Aorta (tissue), 5 donors: Measurements from ENCODE around the gene ZSCAN20. TPM values are rescaled to one million over a fixed set of nuclear protein-coding genes. Genes with fewer than 3 reads are reported as not detected.

Experiments
- ATAC-seq: fragments of 200-7000 bp; cut with Tn5 transposase; one replicate; pipeline ENCODE4 v1.9.1; 2022; ENCODE audit warnings: moderate library complexity; ENCODE audit not compliant: low FRiP score
- DNase-seq, 2 donors: peaks; one replicate each; pipeline ENCODE4 v3.0.0-alpha.2; 2020
- H3K27ac ChIP-seq, 2 donors: one replicate each; pipeline ENCODE4 v1.5.1; 2013; ENCODE audit warnings: low read length in 2 of 2, mild to moderate bottlenecking in 2 of 2, moderate library complexity in 2 of 2, control low read depth in 1 of 2, inconsistent platforms in 1 of 2, low read depth in 1 of 2
- H3K27me3 ChIP-seq, 2 donors: one replicate each; pipeline ENCODE4 v1.6.1; 2013; ENCODE audit warnings: control low read depth in 1 of 2, low read length in 1 of 2, mild to moderate bottlenecking in 1 of 2, moderate library complexity in 1 of 2; ENCODE audit not compliant: insufficient read depth in 2 of 2, control insufficient read depth in 1 of 2
- H3K36me3 ChIP-seq, 2 donors: one replicate each; pipeline ENCODE4 v1.6.1; 2013; ENCODE audit warnings: control low read depth in 1 of 2, low read length in 1 of 2, mild to moderate bottlenecking in 1 of 2; ENCODE audit not compliant: insufficient read depth in 2 of 2, control insufficient read depth in 1 of 2
- H3K4me1 ChIP-seq, 2 donors: one replicate each; pipeline ENCODE4 v1.6.1; 2013; ENCODE audit warnings: low read length in 2 of 2, control low read depth in 1 of 2, mild to moderate bottlenecking in 1 of 2, moderate library complexity in 1 of 2; ENCODE audit not compliant: insufficient read depth in 2 of 2, control insufficient read depth in 1 of 2
- H3K4me3 ChIP-seq, 2 donors: one replicate each; pipeline ENCODE4 v1.5.1; 2013; ENCODE audit warnings: low read length in 2 of 2, control low read depth in 1 of 2, mild to moderate bottlenecking in 1 of 2
- H3K9me3 ChIP-seq: one replicate; pipeline ENCODE4 v1.6.1; 2013; ENCODE audit warnings: mild to moderate bottlenecking, low read length; ENCODE audit not compliant: control insufficient read depth
- WGBS, 2 donors: extraction: QIAGEN DNeasy Blood & Tissue Kit; methylation state at CpG; one replicate each; pipeline ENCODE4 v1.1.7; 2013; 5-methylcytosine and 5-hydroxymethylcytosine counted together
- intact Hi-C, 2 donors: fragments of 100-400 bp; cut with DNase I; formaldehyde crosslinking; loops; one replicate each; pipeline versions ENCODE4 v1.14.2 to v1.15.0; 2022
- long read RNA-seq, 2 donors: library from polyadenylated mRNA; unstranded; transcript quantifications; one replicate each; pipeline ENCODE4 v2.0.0, GENCODE V29; 2020 to 2021
- polyA plus RNA-seq, 2 donors: library from polyadenylated mRNA; stranded (reverse); fragments of 200-250 nt; gene quantifications; one replicate each; pipeline ENCODE4 v1.2.3, GENCODE V29; 2013
- total RNA-seq, 2 donors: library from RNA; stranded (reverse); fragmentation: NEBNext Ultra II Directional; extraction: Animal tissue kit (Norgen Biotek cat#: 25700); gene quantifications; one replicate each; pipeline ENCODE4 v1.2.1, GENCODE V29; 2021
- donor health status: healthy with polysubstance abuse.
- donor health status: Bipolar disorder and iron deficiency.
- donor health status: DM: no; HTN: no; CAD: no.
- donor health status: DM: no; HTN: no; CAD: no.
- donor health status: DM: yes; HTN: yes; CAD: no.

Gene ZSCAN20
- 1 to 10 TPM; 5.9 to 8.0 TPM for total RNA-seq
- polyA plus RNA-seq = 1 to 10 TPM; 2.1 to 2.2 TPM
- long read RNA-seq, donor 1, partial matches to known transcripts = 1 of 5 reads
- long read RNA-seq, donor 1, other reads (novel, unspliced or antisense) = 4 of 5 reads
- long read RNA-seq, donor 2, full-length matches to known transcripts = 1 of 3 reads
- long read RNA-seq, donor 2, partial matches to known transcripts = 1 of 3 reads
- long read RNA-seq, donor 2, other reads (novel, unspliced or antisense) = 1 of 3 reads

DNA sequence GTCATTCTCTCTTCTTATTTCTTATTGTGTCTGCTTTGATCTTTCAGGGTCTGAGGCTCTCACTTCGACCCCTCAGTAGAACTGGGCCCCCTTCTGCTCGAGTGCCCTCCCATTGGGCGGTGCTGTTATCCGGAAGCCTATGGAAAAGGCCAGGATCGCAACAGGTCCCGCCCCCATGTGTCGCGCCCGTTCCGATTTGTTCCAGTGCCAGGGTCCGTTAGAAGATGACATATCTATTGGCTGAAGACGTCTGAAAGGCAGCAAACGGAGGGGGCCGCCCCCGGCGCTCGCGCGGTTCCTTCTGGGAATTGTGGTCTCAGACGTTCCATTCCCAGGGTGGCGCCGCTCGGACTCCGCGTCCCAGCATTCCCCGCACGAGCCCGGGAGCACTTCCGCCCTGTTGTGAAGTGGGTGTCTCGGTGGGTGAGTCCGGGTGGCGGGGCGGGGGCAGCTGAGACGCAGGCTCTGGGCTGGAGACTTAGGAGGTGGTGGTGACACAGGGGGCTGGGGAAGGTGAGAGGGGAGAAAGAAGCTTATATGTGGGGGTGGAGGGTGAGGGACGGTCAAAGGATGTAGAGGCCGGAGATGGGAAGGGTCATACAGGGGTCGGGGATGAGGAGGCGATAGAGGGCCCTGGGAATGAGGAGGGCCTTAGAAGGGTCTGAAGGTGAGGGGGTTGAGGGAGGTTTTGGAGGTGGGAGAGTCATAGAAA lies at the start of gene ZSCAN20:
Gene ZSCAN20 (plus strand): TSS at position 377 of the 712 bp plus-strand sequence. CDS start 6,644 bp downstream, outside the sequence.
- ATAC-seq (peak; percentile 94), DNase-seq (peak; percentile 98 to 99)
- H3K27me3 ChIP-seq = no peaks in the 10 kb centered on the region
- peaks cover 5 to 10% of the 10 kb centered on the region in 2 donors for H3K4me1 ChIP-seq
- intact Hi-C loops = loop anchor here in 1 of 2 donors (5.0 kb wide), 2 partner anchors 105 to 140 kb away; no protein-coding TSS in a partner anchor
- H3K27ac ChIP-seq = peak within 1 kb of the TSS; percentile 47 to 74
- 0% methylated on average over 38 of the region's 38 CpGs for WGBS, 2 donors
- peak within 1 kb of the TSS; percentile 5 to 55 for H3K4me3 ChIP-seq
- no peaks in the 10 kb centered on the region for H3K9me3 ChIP-seq
- H3K36me3 ChIP-seq = no peaks in the 10 kb centered on the region

DNA sequence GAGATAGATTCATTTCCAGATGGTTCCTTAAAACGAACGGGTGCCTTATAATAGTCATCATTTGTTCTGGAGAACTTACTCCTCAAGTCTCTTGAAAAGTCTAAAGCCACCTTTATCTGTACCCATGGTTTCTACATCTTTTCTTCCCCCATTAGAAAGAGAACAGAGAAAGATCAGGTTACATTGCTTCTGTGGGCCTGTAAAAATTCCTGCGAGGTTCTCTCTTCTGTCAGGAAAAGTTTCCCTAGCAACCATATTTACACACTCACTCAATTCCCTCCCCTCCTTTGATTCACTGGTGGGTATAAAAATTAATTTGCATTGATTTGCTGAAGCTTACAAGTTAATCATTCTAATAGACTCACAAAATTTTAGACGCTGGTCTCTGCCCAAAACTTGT lies 48.2 kb upstream of the ZSCAN20 start:
- DNase-seq (no peak), ATAC-seq (no peak)
- Histone ChIP-seq H3K27ac (no peak overlapping the region), H3K27me3 (no peaks in the 10 kb centered on the region), H3K4me1 (no peaks in the 10 kb centered on the region), H3K9me3 (no peaks in the 10 kb centered on the region), H3K36me3 (peaks cover 0 to 2% of the 10 kb centered on the region in 2 donors), H3K4me3 (no peak overlapping the region)
- intact Hi-C loops = no loop called here
- WGBS, 2 donors = 85 to 87% methylated on average over 4 of the region's 4 CpGs

DNA sequence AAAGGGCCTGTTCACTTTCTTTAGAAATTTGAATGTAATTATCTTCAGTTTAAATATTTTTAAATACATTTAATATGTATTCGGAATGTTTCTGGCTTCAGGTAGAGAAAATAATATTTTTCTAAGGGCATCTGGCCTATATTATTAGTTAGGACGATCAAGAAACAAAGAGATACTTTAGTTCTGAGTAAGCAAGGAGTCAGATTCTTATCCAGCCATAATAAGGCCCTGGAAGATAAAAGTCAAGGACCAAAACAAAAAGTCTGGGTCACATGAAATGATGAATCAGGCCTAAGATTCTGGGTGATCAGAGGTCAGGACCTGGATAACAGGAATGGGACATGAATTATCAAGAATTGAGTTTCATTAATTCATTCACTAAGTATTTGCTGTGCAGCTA lies 47.8 kb upstream of the ZSCAN20 start:
- intact Hi-C loops = no loop called here
- H3K9me3 ChIP-seq = no peaks in the 10 kb centered on the region

DNA sequence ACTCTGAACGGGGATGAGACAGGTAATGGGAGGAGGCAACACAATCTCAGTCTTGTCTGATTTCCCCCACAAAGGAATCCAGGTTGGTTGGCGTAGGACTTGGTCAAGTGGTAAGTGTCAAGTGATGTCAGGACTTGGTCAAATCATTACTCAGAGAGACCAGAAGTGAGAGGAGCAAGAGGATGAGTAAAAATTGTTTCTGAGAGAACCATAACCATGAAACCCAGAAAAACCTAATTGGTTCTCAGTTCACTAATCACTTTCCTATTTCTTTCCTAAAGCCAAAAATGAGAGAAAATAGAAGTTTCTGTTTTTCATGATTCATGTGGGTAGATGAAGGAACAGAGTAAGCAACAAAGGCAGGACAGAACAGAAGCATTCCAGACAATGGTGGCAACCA lies 46.5 kb upstream of the ZSCAN20 start:
- Histone ChIP-seq H3K27ac (no peak overlapping the region), H3K9me3 (no peaks in the 10 kb centered on the region), H3K4me1 (peaks cover 0 to 7% of the 10 kb centered on the region in 2 donors), H3K27me3 (no peaks in the 10 kb centered on the region), H3K4me3 (no peak overlapping the region), H3K36me3 (peaks cover 0 to 2% of the 10 kb centered on the region in 2 donors)
- DNase-seq (no peak), ATAC-seq (no peak)
- 94 to 100% methylated on average over 2 of the region's 2 CpGs for WGBS, 2 donors
- intact Hi-C loops = no loop called here

More for the DNA sequence above, 47.8 kb upstream of the ZSCAN20 start:
- DNase-seq (no peak), ATAC-seq (no peak)
- Histone ChIP-seq H3K4me3 (no peak overlapping the region), H3K4me1 (peaks cover 0 to 4% of the 10 kb centered on the region in 2 donors), H3K27ac (no peak overlapping the region), H3K36me3 (peaks cover 0 to 2% of the 10 kb centered on the region in 2 donors), H3K27me3 (no peaks in the 10 kb centered on the region)
- WGBS, 2 donors = 41 to 47% methylated on average over 2 of the region's 2 CpGs

DNA sequence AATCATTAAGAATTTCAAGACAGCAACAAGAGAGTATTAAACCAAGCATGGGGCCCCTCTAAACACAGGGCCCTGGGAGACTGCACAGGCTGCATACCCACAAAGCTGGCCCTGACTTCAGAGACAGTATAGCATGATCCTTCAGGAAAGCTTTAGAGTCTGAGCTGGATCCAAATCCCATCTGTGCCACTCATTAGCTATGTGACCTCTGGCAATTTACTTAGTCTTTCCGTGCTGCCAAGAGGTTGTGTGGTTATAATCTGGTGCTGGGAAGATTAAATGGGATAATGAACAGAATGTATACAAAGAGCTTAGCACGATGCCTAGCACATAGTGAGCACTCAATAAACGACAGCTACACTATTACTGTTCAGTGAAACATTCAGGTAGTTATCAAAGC lies 45.5 kb upstream of the ZSCAN20 start:
- ATAC-seq (no peak), DNase-seq (no peak)
- Histone ChIP-seq H3K27ac (no peak overlapping the region), H3K36me3 (peaks cover 0 to 2% of the 10 kb centered on the region in 2 donors), H3K4me3 (no peak overlapping the region), H3K27me3 (no peaks in the 10 kb centered on the region), H3K4me1 (peaks cover 0 to 7% of the 10 kb centered on the region in 2 donors), H3K9me3 (no peaks in the 10 kb centered on the region)
- WGBS, 2 donors = 83 to 91% methylated on average over 3 of the region's 3 CpGs
- intact Hi-C loops = no loop called here

DNA sequence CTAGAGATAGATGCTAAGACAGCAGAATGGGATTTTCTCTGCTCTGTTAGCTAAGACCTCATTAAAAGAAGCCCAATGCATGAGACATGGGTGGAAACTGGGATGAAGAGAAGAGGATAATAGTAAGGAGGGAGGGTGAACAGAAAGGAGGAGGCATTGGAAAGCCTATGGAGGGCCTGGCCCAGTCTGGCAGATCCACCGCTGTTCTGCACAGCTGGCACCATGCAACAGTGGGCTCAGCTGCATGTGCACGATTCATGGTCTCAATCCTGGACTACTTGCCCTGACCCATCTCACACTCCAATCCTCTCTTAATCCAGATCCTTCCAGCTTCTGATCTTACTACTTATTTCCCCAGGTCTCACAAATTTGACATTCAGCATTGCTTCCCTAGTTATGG lies 43.8 kb upstream of the ZSCAN20 start:
- 91 to 95% methylated on average over 2 of the region's 2 CpGs for WGBS, 2 donors
- Histone ChIP-seq H3K9me3 (no peaks in the 10 kb centered on the region), H3K4me3 (no peak overlapping the region), H3K36me3 (peaks cover 0 to 2% of the 10 kb centered on the region in 2 donors), H3K27ac (no peak overlapping the region), H3K4me1 (peaks cover 0 to 7% of the 10 kb centered on the region in 2 donors), H3K27me3 (no peaks in the 10 kb centered on the region)
- intact Hi-C loops = no loop called here
- DNase-seq (no peak), ATAC-seq (no peak)

DNA sequence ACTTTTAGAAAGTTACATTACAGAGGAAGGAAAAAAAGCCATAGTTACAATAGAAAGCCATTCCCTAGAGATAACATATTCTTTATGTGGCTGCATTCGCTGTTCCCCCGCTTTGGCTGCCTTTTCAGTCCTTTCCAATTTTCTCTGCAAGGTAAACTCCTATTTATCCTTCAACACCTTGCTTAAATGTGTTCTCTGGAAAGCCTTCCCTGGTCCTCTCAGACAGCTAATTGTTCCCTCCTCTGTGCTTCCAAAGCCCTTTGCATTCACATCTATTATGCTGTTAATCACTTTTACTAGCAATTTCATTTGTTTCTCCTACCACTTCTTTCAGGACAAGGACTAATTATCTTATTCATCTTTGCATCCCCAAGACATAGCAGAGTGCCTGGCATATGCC lies 43.1 kb upstream of the ZSCAN20 start:
- H3K36me3 ChIP-seq = peaks cover 0 to 2% of the 10 kb centered on the region in 2 donors
- WGBS, 2 donors = 96 to 100% methylated on average over 2 of the region's 2 CpGs
- no peaks in the 10 kb centered on the region for H3K9me3 ChIP-seq
- intact Hi-C loops = no loop called here
- no peak overlapping the region for H3K27ac ChIP-seq
- H3K4me1 ChIP-seq = peaks cover 0 to 7% of the 10 kb centered on the region in 2 donors
- DNase-seq (no peak), ATAC-seq (no peak)
- H3K4me3 ChIP-seq = no peak overlapping the region
- H3K27me3 ChIP-seq = no peaks in the 10 kb centered on the region

DNA sequence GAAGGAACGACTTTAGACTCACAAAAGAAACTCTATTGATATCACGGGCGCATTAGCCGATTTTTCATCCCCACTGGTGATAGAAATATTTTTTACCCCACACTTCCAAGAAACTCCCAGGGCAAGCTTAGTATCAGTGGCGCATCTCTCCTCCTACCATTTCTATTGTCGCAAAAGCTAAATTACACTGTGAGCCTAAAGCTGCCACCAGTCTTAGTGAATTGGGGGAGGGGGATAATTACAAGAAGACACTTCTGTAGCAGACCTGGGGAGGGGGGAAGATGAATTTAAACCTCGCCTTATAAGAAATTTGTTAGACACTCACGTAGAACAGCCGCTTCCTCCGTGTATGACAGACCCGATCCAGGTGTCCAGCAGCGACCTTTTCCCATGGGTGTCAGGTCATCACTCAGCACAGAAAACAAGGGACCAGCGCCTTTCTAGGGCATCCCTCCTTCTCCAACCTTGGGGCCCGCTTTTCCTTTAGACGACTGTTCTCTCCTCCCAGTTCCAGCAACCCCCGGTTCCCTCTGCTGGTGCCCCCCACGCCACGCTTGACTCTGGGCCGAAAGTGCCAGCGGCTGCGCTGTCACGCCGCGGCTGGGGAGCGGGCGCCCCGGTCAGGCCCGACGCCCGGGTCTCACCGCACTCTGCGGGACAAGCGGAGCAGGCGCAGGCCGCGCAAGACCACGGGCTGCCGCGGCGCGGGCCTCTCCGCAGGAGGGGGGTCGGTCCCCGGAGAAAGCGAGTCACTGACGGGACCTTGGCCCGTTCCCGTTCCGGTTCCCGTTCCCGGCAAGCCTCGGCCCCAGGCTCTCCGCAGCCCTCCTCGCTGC lies 42.4 kb upstream of the ZSCAN20 start:
- 11 to 14% methylated on average over 45 to 54 of the region's 54 CpGs for WGBS, 2 donors

More for the DNA sequence above, 42.4 kb upstream of the ZSCAN20 start:
- H3K9me3 ChIP-seq = no peaks in the 10 kb centered on the region
- intact Hi-C loops = no loop called here
- peak; percentile 61 to 84 for DNase-seq
- peak; percentile 34 for ATAC-seq
- peaks cover 0 to 7% of the 10 kb centered on the region in 2 donors for H3K4me1 ChIP-seq
- no peaks in the 10 kb centered on the region for H3K27me3 ChIP-seq
- H3K27ac ChIP-seq = no peak overlapping the region
- H3K36me3 ChIP-seq = peaks cover 0 to 2% of the 10 kb centered on the region in 2 donors
- H3K4me3 ChIP-seq = peak overlapping the region; percentile 74 to 77
